HG02885 (cell line): ENCODE measurements around the gene GSTA1.
"Not testable (repeated sequence)": the region's sequence is repeated elsewhere in the genome, so short reads cannot be mapped to it uniquely, and the experiment has no call there.

Experiments
- ATAC-seq: cut with Tn5 transposase; IDR thresholded peaks from one replicate; pipeline ENCODE4 v1.9.1; 2021; ENCODE audit warnings: mild to moderate bottlenecking; ENCODE audit not compliant: unreplicated experiment, poor library complexity

Gene GSTA1

GRCh38 chr6:52809777-52810176 is 6.2 kb upstream of the GSTA1 start:
- ATAC-seq, result not testable (repeated sequence)

GRCh38 chr6:52808660-52809059 is 5.0 kb upstream of the GSTA1 start:
- no peak for ATAC-seq

GRCh38 chr6:52802806-52803205 is 810 bp downstream of the GSTA1 start:
- ATAC-seq, result no peak

GRCh38 chr6:52801188-52801841 is 2.3 kb downstream of the GSTA1 start:
- ATAC-seq, result no peak

- ATAC-seq, result not testable (repeated sequence)
These were observed 4.3 kb downstream of the GSTA1 start for GRCh38 chr6:52799272-52799671.

- ATAC-seq, result not testable (repeated sequence)
These were observed 9.2 kb downstream of the GSTA1 start for GRCh38 chr6:52794366-52794765.

- no peak for ATAC-seq
These were observed 12.8 kb downstream of the GSTA1 start for GRCh38 chr6:52790861-52791260.

GRCh38 chr6:52789658-52790057 is 14.0 kb downstream of the GSTA1 start:
- not testable (repeated sequence) for ATAC-seq

GRCh38 chr6:52788478-52788877 is 15.1 kb downstream of the GSTA1 start:
- ATAC-seq, result no peak

GRCh38 chr6:52787917-52788316 is 15.7 kb downstream of the GSTA1 start:
- ATAC-seq, result no peak

- no peak for ATAC-seq
These were observed 17.2 kb downstream of the GSTA1 start for GRCh38 chr6:52786249-52786956.

- ATAC-seq, result not testable (repeated sequence)
These were observed 20.8 kb downstream of the GSTA1 start for GRCh38 chr6:52782696-52783274.

GRCh38 chr6:52782209-52782608 is 21.4 kb downstream of the GSTA1 start:
- not testable (repeated sequence) for ATAC-seq

- no peak for ATAC-seq
These were observed 24.4 kb downstream of the GSTA1 start for GRCh38 chr6:52779237-52779636.

- ATAC-seq, result not testable (repeated sequence)
These were observed 26.8 kb downstream of the GSTA1 start for GRCh38 chr6:52776711-52777351.

- not testable (repeated sequence) for ATAC-seq
These were observed 34.2 kb downstream of the GSTA1 start for GRCh38 chr6:52769399-52769798.

- ATAC-seq, result not testable (repeated sequence)
These were observed 36.0 kb downstream of the GSTA1 start for GRCh38 chr6:52767658-52768057.

GRCh38 chr6:52763322-52763916 is 40.2 kb downstream of the GSTA1 start, which contains the start of gene GSTA2:
Gene GSTA2, minus strand, starts transcription at chr6:52763475. Its CDS starts 5,528 bp downstream, at chr6:52757947.
- ATAC-seq, result not testable (repeated sequence)

- not testable (repeated sequence) for ATAC-seq
These were observed 41.7 kb downstream of the GSTA1 start for GRCh38 chr6:52761673-52762491.
